ENCODE results near the gene TMEFF2.

GRCh38 chr2:192051533-192051932, 143.2 kb downstream of the TMEFF2 start:
- TF ChIP-seq EZH2phosphoT487 (IDR thresholded peaks at IDR 0.05; ENCODE audit: insufficient read depth, low read depth) (no peak), EZH2 (IDR thresholded peaks at IDR 0.05; ENCODE audit: insufficient read depth, poor library complexity, severe bottlenecking) (no peak)

All from GM23248 (cell line).